Stimulated activated CD8-positive, alpha-beta memory T cell treated with anti-CD3 and anti-CD28 coated beads, Interleukin-4, amount 100 ng/mL, for 24 hours (primary cell): Measurements from ENCODE around the gene SV2B.

Experiments used
- DNase-seq: peaks from one replicate; pipeline ENCODE4 v3.0.0-alpha.2; 2020; ENCODE audit warnings: low read depth

The SV2B gene

DNA sequence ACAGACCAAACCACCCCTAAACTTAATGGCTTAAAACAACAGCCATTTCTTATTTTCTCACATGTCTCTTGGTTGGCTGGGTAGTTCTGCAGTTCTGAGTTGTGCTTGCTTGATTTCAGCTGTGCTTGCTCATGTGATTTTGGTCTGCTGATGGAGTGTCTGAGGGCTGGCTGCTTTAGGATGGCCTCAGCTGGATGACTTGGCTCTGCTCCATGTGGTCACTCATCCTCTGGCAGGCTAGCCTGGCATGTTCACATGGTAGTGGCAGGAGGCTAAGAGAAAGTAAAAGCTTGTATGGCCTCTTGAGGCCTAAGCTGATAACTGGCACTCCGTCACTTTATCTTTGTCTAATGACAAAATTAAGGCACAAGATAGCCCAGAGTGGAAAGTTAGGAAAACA is 4.1 kb downstream of the SV2B start:
- DNase-seq: no peak

GRCh38 chr15:91108421-91108820 is 8.4 kb downstream of the SV2B start:
- no peak for DNase-seq

DNA sequence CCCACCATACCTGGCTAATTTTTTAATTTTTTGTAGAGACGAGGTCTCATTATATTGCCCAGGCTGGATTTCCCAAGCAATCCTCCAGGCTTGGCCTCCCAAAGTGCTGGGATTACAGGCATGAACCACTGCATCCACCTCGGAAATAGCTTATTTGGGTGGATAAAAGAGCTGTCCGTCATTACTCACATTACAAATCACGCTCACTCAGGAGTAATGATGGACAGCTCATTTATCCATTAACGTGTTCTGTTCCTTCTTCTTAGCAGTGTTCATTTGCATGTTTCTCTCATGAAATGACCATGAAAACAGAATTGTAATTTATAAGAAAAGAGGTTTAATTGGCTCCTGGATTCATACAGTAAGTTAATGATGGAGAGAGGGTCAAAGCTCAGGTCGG is 9.8 kb downstream of the SV2B start:
- no peak for DNase-seq

- DNase-seq: no peak
Measured at GRCh38 chr15:91110407-91110806, 10.3 kb downstream of the SV2B start.

- no peak for DNase-seq
Measured at GRCh38 chr15:91113030-91113429, 13.0 kb downstream of the SV2B start.

GRCh38 chr15:91114301-91114700 is 14.2 kb downstream of the SV2B start:
- no peak for DNase-seq

DNA sequence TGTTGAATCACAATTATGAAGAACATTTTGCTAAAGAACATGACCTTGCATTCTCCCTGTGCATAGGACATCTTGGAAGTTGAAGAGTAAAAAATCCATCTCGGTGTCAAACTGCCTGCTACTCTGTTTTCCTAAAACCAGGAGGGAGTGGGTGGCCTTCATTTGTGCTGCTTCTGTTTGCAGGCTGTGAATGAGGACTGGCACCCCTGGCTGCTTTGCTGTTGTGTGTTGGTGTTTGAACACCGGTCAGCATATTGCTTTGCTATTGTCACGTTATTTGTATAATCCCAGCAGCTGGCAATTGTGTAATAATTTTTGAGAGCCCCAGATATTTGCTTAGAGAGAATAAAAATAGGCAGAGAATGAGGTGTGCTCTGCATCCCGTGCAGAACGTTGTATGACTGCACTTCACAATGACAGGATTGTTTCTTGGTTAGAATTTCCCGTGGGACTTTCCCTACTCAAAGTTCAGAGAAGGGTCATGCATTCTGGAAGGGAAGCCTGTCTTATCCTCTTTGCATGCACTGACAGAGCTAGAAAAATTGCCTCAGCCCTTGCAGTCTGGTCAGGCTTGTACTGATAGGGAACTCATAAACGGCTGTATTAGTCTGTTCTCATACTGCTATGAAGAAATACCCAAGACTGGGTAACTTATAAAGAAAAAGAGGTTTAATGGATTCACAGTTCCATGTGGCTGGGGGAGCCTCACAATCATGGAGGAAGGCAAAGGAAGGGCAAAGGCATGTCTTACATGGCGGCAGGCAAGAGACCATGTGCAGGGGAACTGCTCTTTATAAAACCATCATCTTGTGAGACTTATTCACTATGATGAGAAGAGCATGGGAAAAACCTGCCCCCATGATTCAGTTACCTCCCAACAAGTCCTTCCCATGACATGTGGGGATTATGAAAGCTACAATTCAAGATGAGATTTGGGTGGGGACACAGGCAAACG is 16.3 kb downstream of the SV2B start:
- no peak for DNase-seq

DNA sequence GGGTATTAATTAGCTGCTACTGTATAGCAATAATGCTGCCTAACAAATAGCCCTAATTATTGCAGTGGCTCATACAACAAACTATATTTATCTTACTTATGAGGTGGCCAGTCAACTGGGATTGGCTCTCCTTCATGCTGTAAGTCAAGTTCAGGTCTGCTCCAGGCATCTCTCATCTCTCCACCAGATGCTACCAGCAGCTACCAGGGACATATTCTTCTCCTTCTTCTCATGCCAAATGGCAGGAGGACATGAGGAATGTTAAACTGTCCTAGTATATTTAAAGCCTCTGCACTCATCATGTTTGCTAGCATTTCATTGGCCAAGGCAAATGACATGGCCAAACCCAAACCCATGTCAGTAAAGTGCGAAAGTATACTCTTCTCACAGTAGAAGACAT is 17.3 kb downstream of the SV2B start:
- DNase-seq: no peak

DNA sequence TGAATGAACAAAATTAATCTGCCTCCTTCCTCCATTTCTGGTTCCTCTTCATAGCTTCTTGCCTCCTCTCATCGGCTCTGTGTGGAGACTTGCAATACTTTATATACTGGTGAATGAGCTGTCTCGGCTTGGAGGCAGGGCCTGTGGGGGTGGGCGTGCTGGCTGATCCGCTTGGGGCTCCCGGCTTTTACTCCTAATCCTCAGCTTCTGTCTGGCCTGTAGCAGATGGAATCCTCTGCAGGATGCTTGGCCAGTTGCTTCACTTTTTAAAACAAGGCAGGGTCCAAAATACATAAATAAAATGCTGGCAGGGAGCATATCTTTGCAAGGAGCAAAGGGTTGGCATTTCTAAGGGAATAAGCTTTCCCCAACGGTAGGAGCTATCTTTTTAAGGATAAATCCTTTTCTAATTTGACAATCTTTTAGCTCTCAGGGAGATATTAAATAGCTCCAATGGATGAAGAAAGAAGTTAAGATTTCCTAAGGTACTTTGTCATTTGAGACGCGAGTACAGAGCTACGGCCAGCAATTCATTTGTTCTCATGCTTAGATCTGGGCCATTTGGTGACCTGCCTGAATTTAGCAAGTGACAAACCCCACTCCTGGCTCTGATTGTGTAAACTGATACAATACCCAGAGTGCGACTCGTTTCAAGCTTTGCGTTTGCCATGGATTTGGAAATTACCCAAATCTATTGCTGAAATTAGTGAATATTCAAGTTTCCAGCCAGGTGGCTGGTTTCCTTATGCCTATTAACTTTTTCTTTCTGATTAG is 18.9 kb downstream of the SV2B start:
- no peak for DNase-seq

GRCh38 chr15:91122296-91122695 is 22.2 kb downstream of the SV2B start:
- no peak for DNase-seq

GRCh38 chr15:91124132-91124531 is 24.1 kb downstream of the SV2B start:
- no peak for DNase-seq

DNA sequence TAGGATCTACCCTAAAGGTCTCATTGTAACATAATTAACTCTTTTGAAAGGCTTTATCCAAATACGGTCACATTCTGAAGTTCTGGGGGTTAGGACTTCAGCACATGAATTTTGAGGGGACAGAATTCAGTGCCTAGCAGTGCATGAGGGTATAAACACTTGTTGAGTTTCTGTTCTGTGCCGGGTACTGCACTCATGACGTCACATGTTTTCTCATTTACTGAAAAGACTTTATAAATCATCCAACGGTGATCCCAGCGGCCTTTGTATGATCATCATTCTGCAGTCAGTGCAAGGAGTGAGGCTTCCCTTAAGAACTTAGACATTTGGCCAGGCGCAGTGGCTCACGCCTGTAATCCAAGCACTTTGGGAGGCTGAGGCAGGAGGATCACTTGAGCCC is 25.1 kb downstream of the SV2B start:
- no peak for DNase-seq

DNA sequence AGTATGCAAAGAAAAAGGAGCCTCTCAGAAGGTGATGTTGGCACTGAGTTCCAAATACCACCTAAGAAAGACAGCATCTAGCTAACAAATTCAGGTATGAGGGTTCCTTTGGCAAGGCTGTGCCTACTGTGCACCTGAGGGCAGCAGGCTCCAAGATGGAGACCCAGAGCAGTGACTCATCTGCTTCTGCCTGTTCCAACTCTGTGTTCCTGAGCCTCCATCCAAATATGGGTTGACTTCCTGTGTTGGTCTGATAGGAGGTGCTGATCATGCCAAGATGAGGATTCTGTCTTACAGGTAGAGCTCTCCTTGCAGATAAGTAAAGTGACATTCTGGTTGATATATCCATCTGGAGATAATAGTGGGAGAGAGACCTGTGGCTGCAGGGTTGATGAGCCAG is 26.0 kb downstream of the SV2B start:
- no peak for DNase-seq

- no peak for DNase-seq
Measured at GRCh38 chr15:91127236-91127955, 27.3 kb downstream of the SV2B start.

DNA sequence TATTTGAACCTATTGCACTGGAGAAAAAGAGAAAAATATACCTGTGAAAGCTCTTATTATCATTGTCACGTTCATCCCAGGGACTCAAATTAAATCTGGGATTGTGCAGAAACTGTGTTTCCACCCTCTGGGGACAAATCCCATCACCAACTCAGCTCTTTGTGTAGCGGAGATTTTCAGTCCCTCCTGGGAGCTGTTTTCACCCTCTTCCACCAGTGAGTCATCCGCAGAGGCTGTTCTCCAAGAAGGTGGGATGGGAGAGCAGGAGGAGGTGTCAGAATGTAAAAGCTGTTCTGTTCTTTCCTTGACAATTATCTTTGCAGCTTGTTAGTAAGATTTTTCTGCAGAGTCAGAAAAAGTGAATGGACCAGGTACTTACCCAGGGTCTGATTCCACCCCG is 28.0 kb downstream of the SV2B start:
- no peak for DNase-seq

DNA sequence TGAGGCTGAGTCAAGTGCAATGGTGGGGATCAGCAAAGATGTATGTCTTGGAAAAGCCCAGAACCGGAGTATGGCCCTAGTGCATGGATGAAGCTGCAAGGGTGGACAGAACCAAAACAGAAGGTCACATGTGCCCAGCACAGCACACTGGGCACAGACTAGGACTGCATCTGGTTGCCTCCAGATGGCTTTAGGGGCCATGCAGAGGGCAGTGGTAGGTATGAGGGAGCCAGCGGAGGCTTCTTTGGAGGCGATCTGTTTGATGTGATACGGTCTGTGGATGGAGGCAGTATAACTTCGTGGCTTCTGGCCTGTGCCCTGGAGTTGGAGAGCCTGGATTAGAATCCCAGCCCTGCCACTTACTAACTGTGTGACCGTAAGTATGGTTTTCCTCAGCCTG is 29.4 kb downstream of the SV2B start:
- DNase-seq: no peak

DNA sequence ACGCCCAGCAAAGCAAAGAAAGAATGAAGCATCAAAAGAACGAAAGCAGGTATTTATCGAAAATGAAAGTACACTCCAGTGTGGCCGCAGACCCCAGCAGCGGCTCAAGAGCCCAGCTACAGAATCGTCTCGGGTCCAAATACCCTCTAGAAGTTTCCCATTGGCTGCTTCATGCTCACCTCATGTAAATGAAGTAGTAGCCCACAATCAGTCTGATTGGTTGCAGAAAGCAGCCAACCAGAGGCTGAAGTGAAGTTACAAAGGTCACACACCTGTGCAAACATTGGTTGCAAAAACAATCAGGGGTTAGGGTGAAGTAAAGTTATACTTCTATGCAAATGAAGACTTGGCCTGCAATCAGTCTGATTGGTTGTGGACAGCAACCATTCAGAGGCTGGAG is 32.0 kb downstream of the SV2B start:
- no peak for DNase-seq

- DNase-seq: no peak
Measured at GRCh38 chr15:91133511-91133910, 33.5 kb downstream of the SV2B start.

- no peak for DNase-seq
Measured at GRCh38 chr15:91135201-91136130, 35.4 kb downstream of the SV2B start.

DNA sequence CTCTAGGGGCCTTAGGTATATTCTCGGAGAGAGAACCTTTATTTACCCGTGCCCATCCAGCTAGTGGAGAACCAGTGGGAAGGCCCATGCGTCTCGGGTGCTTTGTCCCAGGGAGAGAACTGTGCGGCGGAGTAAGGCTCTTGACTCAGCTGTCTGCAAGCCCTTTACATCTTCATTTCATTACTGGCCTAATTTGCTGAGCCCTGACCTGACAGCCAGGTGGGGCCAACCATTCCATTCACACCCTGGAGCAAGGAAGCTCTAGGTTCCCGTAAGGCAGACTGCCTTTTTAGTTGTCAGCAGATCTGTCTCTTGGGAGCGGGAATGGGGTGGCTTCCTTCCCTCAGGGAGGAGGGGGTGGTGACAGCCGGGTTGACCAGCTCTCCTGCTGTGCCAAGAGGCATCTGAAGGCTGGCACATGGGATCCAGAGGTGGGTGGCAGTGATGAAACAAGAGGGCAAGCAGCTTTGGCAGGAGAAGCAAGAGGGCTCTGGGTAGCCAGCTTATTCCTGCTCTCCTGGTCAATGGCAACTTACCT is 36.4 kb downstream of the SV2B start:
- DNase-seq: no peak

- DNase-seq: no peak
Measured at GRCh38 chr15:91140601-91141000, 40.5 kb downstream of the SV2B start.
